ENCODE measurements around the gene PLOD1. TPM values are rescaled to one million over a fixed set of nuclear protein-coding genes. Genes with fewer than 3 reads are reported as not detected.

Gene PLOD1
- total RNA-seq, 4 donors from 2014 or later: 34.4 to 95.1 (median 72.7) TPM

DNA sequence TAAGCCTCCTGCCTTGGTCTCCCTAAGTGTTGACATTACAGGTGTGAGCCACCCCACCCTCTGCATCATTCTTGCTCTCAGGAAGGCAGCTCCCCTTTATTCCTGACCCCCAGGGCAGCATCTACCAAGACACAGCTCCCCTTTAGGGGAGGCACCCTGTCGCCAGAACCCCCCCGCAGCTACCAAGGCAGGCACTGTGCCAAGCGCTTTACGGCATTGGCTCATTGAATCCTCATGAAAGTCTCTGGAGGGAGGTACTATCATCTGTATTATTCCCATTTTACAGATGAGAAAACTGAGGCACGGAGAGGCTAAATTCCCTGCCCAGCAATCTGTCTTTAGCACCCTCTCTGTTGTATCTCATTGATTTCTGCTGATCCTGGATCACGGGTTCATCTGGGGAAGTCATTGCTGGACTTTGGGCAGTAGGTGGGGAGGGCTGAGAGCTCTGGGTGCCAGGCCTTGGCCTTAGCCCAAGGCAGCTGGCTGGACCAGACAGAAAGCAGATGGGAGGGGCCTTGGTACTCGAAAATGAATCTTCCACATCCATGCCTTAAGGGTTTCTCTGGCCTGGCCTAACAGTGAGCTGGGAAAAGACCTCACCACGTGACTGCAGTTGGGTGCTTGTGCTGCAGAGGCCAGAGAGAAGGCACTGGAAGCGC lies 5.9 kb downstream of the PLOD1 start:
- TF ChIP-seq, protein P1, sequence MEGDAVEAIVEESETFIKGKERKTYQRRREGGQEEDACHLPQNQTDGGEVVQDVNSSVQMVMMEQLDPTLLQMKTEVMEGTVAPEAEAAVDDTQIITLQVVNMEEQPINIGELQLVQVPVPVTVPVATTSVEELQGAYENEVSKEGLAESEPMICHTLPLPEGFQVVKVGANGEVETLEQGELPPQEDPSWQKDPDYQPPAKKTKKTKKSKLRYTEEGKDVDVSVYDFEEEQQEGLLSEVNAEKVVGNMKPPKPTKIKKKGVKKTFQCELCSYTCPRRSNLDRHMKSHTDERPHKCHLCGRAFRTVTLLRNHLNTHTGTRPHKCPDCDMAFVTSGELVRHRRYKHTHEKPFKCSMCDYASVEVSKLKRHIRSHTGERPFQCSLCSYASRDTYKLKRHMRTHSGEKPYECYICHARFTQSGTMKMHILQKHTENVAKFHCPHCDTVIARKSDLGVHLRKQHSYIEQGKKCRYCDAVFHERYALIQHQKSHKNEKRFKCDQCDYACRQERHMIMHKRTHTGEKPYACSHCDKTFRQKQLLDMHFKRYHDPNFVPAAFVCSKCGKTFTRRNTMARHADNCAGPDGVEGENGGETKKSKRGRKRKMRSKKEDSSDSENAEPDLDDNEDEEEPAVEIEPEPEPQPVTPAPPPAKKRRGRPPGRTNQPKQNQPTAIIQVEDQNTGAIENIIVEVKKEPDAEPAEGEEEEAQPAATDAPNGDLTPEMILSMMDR (IDR thresholded peaks at IDR 0.05; ENCODE audit: low read depth): no peak

DNA sequence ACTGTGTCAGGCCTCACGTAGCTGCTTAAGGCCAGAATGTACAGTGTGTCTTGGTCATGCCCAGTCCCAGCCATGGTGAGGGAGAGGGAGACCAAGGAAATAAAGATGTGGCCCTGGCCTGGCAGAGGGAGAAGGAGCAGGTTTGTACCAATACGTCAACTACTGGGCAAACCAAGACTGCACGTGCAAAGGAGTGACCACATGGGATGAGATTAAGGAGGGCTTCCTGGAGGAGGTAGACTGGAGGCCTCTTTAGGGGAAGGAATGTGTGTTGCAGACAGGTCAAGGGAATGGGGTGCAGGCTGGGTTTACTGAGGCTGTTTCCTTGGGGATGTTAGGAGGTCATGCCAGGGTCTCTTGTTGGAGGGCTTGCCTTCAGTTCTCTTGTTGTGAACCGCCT lies 7.8 kb downstream of the PLOD1 start:
- TF ChIP-seq, protein P1 (IDR thresholded peaks at IDR 0.05; ENCODE audit: low read depth): no peak

DNA sequence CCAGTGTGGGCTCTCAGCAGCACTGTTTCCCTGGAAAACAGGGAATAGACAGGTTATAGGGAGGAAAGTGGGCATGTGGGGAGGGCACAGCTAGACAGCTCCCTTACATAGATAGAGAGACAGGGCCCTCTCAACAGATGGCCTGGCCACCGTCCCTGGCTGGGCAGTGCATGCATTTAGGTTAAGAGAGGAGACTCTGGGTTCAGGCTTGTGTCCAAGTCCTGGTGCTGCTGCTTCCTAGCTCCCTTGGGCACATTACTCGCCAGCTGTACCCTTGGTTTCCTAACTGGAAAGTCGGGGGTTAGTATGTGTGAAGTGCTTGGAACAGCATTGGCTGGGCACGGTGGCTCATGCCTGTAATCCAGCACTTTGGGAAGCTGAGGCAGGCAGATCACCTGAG lies 9.1 kb downstream of the PLOD1 start:
- TF ChIP-seq, protein P1 (IDR thresholded peaks at IDR 0.05; ENCODE audit: low read depth): no peak

DNA sequence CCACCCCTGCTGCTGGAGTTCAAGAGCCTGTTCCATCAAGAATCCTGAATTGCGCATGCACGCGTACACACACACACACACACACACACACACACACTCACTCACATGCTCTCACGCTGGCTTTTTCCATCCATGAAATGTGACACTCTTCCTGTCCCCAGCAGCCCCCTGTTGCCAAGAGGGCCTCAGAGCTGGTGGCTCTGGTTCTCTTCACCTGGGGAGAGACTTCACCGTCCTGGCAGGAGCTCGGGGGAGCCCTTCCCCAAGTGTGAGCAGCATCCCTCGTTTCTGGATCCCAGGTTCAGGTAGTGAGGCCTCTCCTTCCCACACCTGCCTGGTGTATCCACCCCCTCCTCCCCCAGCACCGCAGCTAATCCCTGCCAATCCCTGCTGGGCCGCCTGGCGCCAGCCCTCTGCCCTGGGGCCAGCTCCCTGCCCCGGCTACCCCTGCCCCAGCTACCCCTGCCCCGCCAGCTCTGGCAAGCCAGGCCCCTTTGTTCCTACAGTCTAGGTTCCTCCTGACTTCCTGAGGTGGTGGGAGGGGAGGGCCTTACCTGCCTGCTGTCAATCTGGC lies 9.9 kb downstream of the PLOD1 start:
- TF ChIP-seq, protein P1 (IDR thresholded peaks at IDR 0.05; ENCODE audit: low read depth): no peak

DNA sequence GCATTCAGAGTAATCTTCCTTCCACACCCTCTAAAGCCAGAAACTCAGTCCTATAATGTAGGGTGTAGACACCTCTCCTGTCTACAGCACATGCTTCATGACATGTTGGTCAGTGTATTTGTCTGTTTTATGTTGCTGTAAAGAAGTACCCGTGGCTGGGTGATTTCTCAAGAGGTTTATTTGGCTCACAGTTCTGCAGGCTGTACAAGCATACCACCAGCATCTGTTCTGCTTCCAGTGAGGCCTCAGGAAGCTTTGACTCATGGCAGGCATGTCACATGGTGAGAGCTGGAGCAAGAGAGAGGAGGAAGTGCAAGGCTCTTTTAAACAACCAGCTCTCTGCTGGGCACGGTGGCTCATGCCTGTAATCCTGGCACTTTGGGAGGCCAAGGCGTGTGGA lies 12.1 kb downstream of the PLOD1 start:
- TF ChIP-seq, protein P1 (IDR thresholded peaks at IDR 0.05; ENCODE audit: low read depth): no peak

DNA sequence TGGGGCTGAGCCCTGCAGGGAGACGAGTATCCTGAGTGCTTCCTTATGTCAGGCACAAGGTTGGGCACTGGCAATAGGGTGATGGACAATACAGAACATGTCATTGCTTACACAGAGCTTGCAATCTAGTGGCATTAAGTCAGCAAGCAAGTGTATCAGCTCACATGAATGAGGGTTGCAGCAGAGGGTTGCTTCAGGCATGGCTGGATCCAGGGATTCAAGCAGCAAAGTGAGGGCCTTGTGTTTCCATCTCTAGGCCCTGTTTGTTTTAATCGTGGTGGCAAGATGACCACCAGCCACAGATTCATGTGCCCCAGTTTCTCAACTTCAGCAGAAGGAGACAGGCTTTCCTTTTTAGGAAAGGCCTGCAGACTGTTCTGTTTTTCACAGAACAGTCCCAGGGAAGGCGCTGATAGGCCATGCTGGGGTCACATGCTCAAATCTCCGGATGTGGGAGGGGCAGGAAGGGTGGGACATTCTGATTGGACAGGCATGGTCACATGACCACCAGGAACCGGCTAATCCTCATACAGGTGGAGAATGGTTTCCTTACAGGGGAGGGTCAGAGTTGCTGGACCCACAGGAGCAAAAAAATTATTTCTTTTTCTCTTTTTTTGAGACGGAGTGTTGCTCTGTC lies 14.4 kb downstream of the PLOD1 start:
- TF ChIP-seq, protein P1 (IDR thresholded peaks at IDR 0.05; ENCODE audit: low read depth): no peak

DNA sequence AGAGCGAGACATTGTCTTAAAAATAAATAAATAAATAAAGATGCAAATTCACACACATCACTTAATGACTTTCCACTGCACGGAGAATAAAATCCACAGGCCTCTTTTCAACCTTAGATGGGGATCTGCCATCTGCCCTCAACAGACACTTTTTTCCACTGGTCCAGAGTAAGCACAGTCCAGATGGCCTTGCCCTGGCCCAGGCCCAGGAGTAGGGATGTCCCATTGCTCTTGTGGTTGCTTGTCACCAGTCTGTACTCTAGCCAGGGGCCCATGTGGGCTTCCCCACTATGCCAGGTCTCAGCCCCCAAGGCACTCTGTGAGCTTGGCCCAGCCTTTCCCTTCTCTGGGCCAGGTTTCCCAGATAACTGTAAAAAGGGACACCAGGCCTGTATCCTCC lies 17.4 kb downstream of the PLOD1 start:
- TF ChIP-seq, protein P1 (IDR thresholded peaks at IDR 0.05; ENCODE audit: low read depth): no peak
